ENCODE measurements around the gene AGBL4. TPM values are rescaled to one million over a fixed set of nuclear protein-coding genes. Genes with fewer than 3 reads are reported as not detected.

The AGBL4 gene
- polyA plus RNA-seq, 3 donors, result 0.05 TPM; not detected in 2

GRCh38 chr1:49356594-49356993 lies 667.2 kb downstream of the AGBL4 start:
- DNase-seq, result no peak
- no peak overlapping the region for H3K4me3 Mint-ChIP-seq
- Histone ChIP-seq H3K9me3 (replicated peaks in 1 of 2; ENCODE audit: control insufficient read depth in 1 of 2, insufficient read depth in 1 of 2, low read length in 2 of 2) (no peaks in the 10 kb centered on the region), H3K27me3 (ENCODE audit: control insufficient read depth in 2 of 2, insufficient read depth in 2 of 2, low read length in 2 of 2) (no peaks in the 10 kb centered on the region), H3K4me2 (replicated peaks; ENCODE audit: extremely low read depth, low read length, poor library complexity, severe bottlenecking) (no peak overlapping the region), H3K4me1 (ENCODE audit: control insufficient read depth in 1 of 2, insufficient read depth in 2 of 2, low read length in 2 of 2) (no peaks in the 10 kb centered on the region), H3K4me3 (replicated peaks in 1 of 3; ENCODE audit: low read depth in 2 of 3, low read length in 3 of 3) (no peak overlapping the region), H3K79me2 (ENCODE audit: insufficient read depth, low read length) (no peaks in the 10 kb centered on the region), H3K36me3 (replicated peaks in 1 of 2; ENCODE audit: control insufficient read depth in 1 of 2, insufficient read depth in 2 of 2, low read length in 2 of 2) (no peaks in the 10 kb centered on the region), H2AFZ (ENCODE audit: insufficient read depth, low read depth, low read length, poor library complexity, severe bottlenecking) (no peak overlapping the region), H3K27ac (ENCODE audit: low read depth in 1 of 2, low read length in 2 of 2) (no peak overlapping the region), H4K20me1 (ENCODE audit: insufficient read depth, low read length) (no peaks in the 10 kb centered on the region), H3K9ac (ENCODE audit: insufficient read depth, low read length, poor library complexity, severe bottlenecking) (no peak overlapping the region)
- H3K27me3 Mint-ChIP-seq (ENCODE audit: low read depth in 3 of 3), result no peaks in the 10 kb centered on the region
- H3K9me3 Mint-ChIP-seq, result peaks cover 0 to 5% (median 2%) of the 10 kb centered on the region in 7 donors
- no peak overlapping the region for H3K27ac Mint-ChIP-seq
- TF ChIP-seq, protein P1, sequence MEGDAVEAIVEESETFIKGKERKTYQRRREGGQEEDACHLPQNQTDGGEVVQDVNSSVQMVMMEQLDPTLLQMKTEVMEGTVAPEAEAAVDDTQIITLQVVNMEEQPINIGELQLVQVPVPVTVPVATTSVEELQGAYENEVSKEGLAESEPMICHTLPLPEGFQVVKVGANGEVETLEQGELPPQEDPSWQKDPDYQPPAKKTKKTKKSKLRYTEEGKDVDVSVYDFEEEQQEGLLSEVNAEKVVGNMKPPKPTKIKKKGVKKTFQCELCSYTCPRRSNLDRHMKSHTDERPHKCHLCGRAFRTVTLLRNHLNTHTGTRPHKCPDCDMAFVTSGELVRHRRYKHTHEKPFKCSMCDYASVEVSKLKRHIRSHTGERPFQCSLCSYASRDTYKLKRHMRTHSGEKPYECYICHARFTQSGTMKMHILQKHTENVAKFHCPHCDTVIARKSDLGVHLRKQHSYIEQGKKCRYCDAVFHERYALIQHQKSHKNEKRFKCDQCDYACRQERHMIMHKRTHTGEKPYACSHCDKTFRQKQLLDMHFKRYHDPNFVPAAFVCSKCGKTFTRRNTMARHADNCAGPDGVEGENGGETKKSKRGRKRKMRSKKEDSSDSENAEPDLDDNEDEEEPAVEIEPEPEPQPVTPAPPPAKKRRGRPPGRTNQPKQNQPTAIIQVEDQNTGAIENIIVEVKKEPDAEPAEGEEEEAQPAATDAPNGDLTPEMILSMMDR (IDR thresholded peaks at IDR 0.05), result no peak
- H3K4me1 Mint-ChIP-seq, result no peaks in the 10 kb centered on the region
- no peaks in the 10 kb centered on the region for H3K36me3 Mint-ChIP-seq
- intact Hi-C loops (cut with micrococcal nuclease), result no loop called here

DNA sequence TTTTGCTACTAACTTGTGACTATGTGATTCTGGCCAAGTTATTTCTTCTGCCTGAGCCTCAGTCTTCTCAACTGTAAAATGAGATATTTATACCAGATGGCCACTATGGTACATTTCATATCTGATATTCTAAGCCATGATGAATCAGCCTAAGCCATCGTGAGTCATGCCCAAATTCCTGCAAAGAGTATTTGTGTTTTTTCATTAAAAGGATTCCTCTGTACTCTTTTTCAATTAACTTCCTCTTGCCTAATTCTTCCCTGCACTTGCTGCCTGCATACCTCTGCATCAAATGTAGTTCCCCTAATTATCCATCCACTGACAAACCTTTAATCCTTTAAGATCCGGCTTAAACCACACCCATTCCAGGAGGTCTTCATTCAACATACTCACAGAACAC lies 672.0 kb downstream of the AGBL4 start:
- no peaks in the 10 kb centered on the region for H3K4me1 ChIP-seq (ENCODE audit: control insufficient read depth in 1 of 2, insufficient read depth in 2 of 2, low read length in 2 of 2)
- TF ChIP-seq, protein P1 (IDR thresholded peaks at IDR 0.05), result no peak
- no peak overlapping the region for H3K4me3 ChIP-seq (replicated peaks in 1 of 3; ENCODE audit: low read depth in 2 of 3, low read length in 3 of 3)
- DNase-seq, result no peak
- no peaks in the 10 kb centered on the region for H3K27me3 ChIP-seq (ENCODE audit: control insufficient read depth in 2 of 2, insufficient read depth in 2 of 2, low read length in 2 of 2)
- H3K79me2 ChIP-seq (ENCODE audit: insufficient read depth, low read length), result no peaks in the 10 kb centered on the region
- H3K9me3 Mint-ChIP-seq, result peaks cover 5 to 14% (median 7%) of the 10 kb centered on the region in 7 donors
- no peaks in the 10 kb centered on the region for H3K27me3 Mint-ChIP-seq (ENCODE audit: low read depth in 3 of 3)
- intact Hi-C loops (cut with micrococcal nuclease), result no loop called here
- H3K4me1 Mint-ChIP-seq, result no peaks in the 10 kb centered on the region
- no peaks in the 10 kb centered on the region for H3K36me3 Mint-ChIP-seq
- peak overlapping the region in 1 of 7 donors; percentile 11 for H3K27ac Mint-ChIP-seq
- no peaks in the 10 kb centered on the region for H4K20me1 ChIP-seq (ENCODE audit: insufficient read depth, low read length)
- H3K27ac ChIP-seq (ENCODE audit: low read depth in 1 of 2, low read length in 2 of 2), result no peak overlapping the region
- no peaks in the 10 kb centered on the region for H3K36me3 ChIP-seq (replicated peaks in 1 of 2; ENCODE audit: control insufficient read depth in 1 of 2, insufficient read depth in 2 of 2, low read length in 2 of 2)
- no peak overlapping the region for H2AFZ ChIP-seq (ENCODE audit: insufficient read depth, low read depth, low read length, poor library complexity, severe bottlenecking)
- peaks cover 0 to 3% of the 10 kb centered on the region in 2 donors for H3K9me3 ChIP-seq (replicated peaks in 1 of 2; ENCODE audit: control insufficient read depth in 1 of 2, insufficient read depth in 1 of 2, low read length in 2 of 2)
- WGBS (ENCODE audit: insufficient coverage), result no CpG with 5 or more reads among the region's 2 CpGs
- H3K4me3 Mint-ChIP-seq, result no peak overlapping the region
- no peak overlapping the region for H3K4me2 ChIP-seq (replicated peaks; ENCODE audit: extremely low read depth, low read length, poor library complexity, severe bottlenecking)
- no peak overlapping the region for H3K9ac ChIP-seq (ENCODE audit: insufficient read depth, low read length, poor library complexity, severe bottlenecking)
